Measurements from ENCODE around the gene DDX1.

Gene DDX1

DNA sequence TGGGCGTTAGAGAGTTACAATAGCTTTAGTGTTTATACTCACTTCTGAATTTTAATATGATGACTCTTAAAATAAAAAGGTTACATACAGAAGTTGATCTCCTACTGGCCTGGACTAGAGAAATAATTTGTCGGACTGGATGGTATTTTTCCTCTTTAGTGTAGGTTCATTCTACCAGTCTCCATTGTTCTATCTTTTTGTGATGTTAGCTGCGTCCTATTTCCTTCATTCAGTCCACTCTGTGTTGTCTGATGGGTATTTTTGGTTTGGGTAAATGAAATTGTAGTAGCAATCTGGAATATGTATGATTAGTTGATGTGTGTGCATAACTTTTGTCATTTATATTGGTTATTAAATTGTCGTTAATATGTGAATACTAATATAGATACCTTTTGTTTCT is 5.3 kb downstream of the DDX1 start:
- no peak overlapping the region for H3K4ac ChIP-seq (ENCODE audit: low read depth, low read length)
- H3K36me3 ChIP-seq (ENCODE audit: control insufficient read depth in 1 of 2, insufficient read depth in 2 of 2, low read length in 2 of 2) = peaks cover 8 to 27% of the 10 kb centered on the region in 2 experiments
- no peak for DNase-seq
- no peak overlapping the region for H3K27ac ChIP-seq (ENCODE audit: low read depth, low read length)
- H3K79me1 ChIP-seq (ENCODE audit: low read length) = peaks cover 3% of the 10 kb centered on the region
- H2BK5ac ChIP-seq (ENCODE audit: low read depth, low read length, poor library complexity) = no peak overlapping the region
- no peak overlapping the region for H3K23ac ChIP-seq (ENCODE audit: low read length)
- no CpG with 5 or more reads among the region's 4 CpGs for WGBS (ENCODE audit: extremely low coverage, insufficient coverage, insufficient read length)
- peaks cover 2% of the 10 kb centered on the region for H3K79me2 ChIP-seq (ENCODE audit: control insufficient read depth, insufficient read depth, low read length, poor library complexity)
- H2AFZ ChIP-seq (ENCODE audit: insufficient read depth, low read length, poor library complexity) = no peak overlapping the region
- H3K9ac ChIP-seq (ENCODE audit: low read length) = no peak overlapping the region
- no peak overlapping the region for H3K4me3 ChIP-seq (ENCODE audit: low read depth, low read length)
- H4K8ac ChIP-seq (ENCODE audit: low read depth, low read length) = no peak overlapping the region
- H3K27me3 ChIP-seq (ENCODE audit: insufficient read depth, low read length) = no peaks in the 10 kb centered on the region
- H3K9me3 ChIP-seq (ENCODE audit: insufficient read depth, low read depth, low read length) = no peaks in the 10 kb centered on the region
- no peak overlapping the region for H2AK5ac ChIP-seq (ENCODE audit: low read length)
- peaks cover 2 to 3% of the 10 kb centered on the region in 2 experiments for H3K4me1 ChIP-seq (ENCODE audit: control insufficient read depth in 1 of 2, insufficient read depth in 2 of 2, low read length in 2 of 2)
- no peak overlapping the region for H3K18ac ChIP-seq (ENCODE audit: low read length)
- H2BK12ac ChIP-seq (ENCODE audit: low read length) = no peak overlapping the region
- H3K4me2 ChIP-seq (ENCODE audit: low read length) = no peak overlapping the region
- no peak overlapping the region for H4K91ac ChIP-seq (ENCODE audit: low read depth, low read length)
- H3K14ac ChIP-seq (ENCODE audit: low read length) = no peak overlapping the region
- H4K12ac ChIP-seq (ENCODE audit: low read depth, low read length) = no peak overlapping the region
- H2BK120ac ChIP-seq (ENCODE audit: insufficient read depth, low read length, poor library complexity) = no peak overlapping the region

DNA sequence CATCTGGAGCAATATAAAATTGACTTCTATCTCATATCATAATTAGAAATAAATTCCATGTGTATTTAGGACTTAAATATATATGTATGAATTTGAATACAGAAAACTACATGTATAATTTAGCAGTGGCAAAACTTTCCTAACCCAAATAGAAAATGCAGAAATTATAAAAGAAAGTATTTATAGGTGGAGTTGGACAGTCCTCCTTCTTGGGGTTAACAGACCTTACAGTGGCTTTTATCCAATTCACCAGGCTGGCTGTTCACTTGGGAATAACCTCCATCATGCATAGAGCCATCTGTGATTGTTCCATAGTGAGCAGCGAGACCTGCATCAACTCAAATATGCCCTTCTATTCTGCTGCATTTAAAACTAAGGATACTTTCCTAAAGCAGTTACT is 8.3 kb downstream of the DDX1 start:
- H4K12ac ChIP-seq (ENCODE audit: low read depth, low read length) = no peak overlapping the region
- H3K4me3 ChIP-seq (ENCODE audit: low read depth, low read length) = no peak overlapping the region
- no peak overlapping the region for H4K91ac ChIP-seq (ENCODE audit: low read depth, low read length)
- H2BK120ac ChIP-seq (ENCODE audit: insufficient read depth, low read length, poor library complexity) = no peak overlapping the region
- H3K4me2 ChIP-seq (ENCODE audit: low read length) = no peak overlapping the region
- no peaks in the 10 kb centered on the region for H3K79me2 ChIP-seq (ENCODE audit: control insufficient read depth, insufficient read depth, low read length, poor library complexity)
- no peak overlapping the region for H3K9ac ChIP-seq (ENCODE audit: low read length)
- H3K23ac ChIP-seq (ENCODE audit: low read length) = no peak overlapping the region
- no peak overlapping the region for H3K27ac ChIP-seq (ENCODE audit: low read depth, low read length)
- H3K4me1 ChIP-seq (ENCODE audit: control insufficient read depth in 1 of 2, insufficient read depth in 2 of 2, low read length in 2 of 2) = no peaks in the 10 kb centered on the region
- H2AFZ ChIP-seq (ENCODE audit: insufficient read depth, low read length, poor library complexity) = no peak overlapping the region
- H3K9me3 ChIP-seq (ENCODE audit: insufficient read depth, low read depth, low read length) = no peaks in the 10 kb centered on the region
- WGBS (ENCODE audit: extremely low coverage, insufficient coverage, insufficient read length) = no CpG with 5 or more reads among the region's 1 CpG
- H3K4ac ChIP-seq (ENCODE audit: low read depth, low read length) = no peak overlapping the region
- DNase-seq = no peak
- no peaks in the 10 kb centered on the region for H3K27me3 ChIP-seq (ENCODE audit: insufficient read depth, low read length)
- no peak overlapping the region for H2BK5ac ChIP-seq (ENCODE audit: low read depth, low read length, poor library complexity)
- H3K18ac ChIP-seq (ENCODE audit: low read length) = no peak overlapping the region
- no peak overlapping the region for H2AK5ac ChIP-seq (ENCODE audit: low read length)
- H4K8ac ChIP-seq (ENCODE audit: low read depth, low read length) = no peak overlapping the region
- no peak overlapping the region for H2BK12ac ChIP-seq (ENCODE audit: low read length)
- H3K36me3 ChIP-seq (ENCODE audit: control insufficient read depth in 1 of 2, insufficient read depth in 2 of 2, low read length in 2 of 2) = peaks cover 16 to 43% of the 10 kb centered on the region in 2 experiments
- H3K14ac ChIP-seq (ENCODE audit: low read length) = no peak overlapping the region
- no peaks in the 10 kb centered on the region for H3K79me1 ChIP-seq (ENCODE audit: low read length)

DNA sequence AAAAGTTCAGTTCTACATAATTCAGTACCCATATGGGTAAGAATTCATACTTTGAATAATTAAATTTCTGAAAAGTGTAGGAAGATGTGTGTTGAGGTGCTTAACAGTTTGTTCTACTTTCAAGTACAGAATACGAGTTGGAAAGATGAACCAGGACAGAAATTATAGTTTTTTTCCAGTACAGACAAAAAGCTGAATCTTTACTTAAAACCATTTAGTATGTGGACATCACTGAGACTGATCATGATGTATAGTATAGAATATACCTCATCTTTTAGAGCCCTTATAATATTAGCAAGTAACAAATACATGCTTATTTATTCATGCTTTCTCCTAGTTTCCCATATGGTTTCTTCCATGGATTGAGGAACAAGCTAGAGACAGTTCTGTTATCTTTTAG is 10.0 kb downstream of the DDX1 start:
- no peak overlapping the region for H3K4me2 ChIP-seq (ENCODE audit: low read length)

DNA sequence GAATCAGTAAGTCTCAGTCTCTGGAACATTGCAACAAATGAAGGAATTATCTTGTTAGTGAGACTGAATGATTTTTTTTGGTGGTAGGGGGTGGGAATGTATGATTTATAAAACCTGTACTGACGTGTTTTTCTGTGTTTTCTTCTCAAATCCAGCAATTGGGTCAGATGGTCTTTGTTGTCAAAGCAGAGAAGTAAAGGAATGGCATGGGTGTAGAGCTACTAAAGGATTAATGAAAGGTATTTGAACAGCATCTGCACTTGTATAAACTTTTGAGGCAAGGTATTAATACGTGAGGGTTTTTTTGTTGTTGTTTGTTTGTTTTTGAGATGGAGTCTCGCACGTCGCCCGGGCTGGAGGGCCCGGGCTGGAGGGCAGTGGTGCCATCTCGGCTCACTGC is 10.7 kb downstream of the DDX1 start:
- no peaks in the 10 kb centered on the region for H3K79me1 ChIP-seq (ENCODE audit: low read length)
- no peak overlapping the region for H4K12ac ChIP-seq (ENCODE audit: low read depth, low read length)
- H3K79me2 ChIP-seq (ENCODE audit: control insufficient read depth, insufficient read depth, low read length, poor library complexity) = no peaks in the 10 kb centered on the region
- H3K9ac ChIP-seq (ENCODE audit: low read length) = no peak overlapping the region
- H3K4me1 ChIP-seq (ENCODE audit: control insufficient read depth in 1 of 2, insufficient read depth in 2 of 2, low read length in 2 of 2) = no peaks in the 10 kb centered on the region
- no peak overlapping the region for H2AFZ ChIP-seq (ENCODE audit: insufficient read depth, low read length, poor library complexity)
- H3K36me3 ChIP-seq (ENCODE audit: control insufficient read depth in 1 of 2, insufficient read depth in 2 of 2, low read length in 2 of 2) = peaks cover 18 to 48% of the 10 kb centered on the region in 2 experiments
- H2BK120ac ChIP-seq (ENCODE audit: insufficient read depth, low read length, poor library complexity) = no peak overlapping the region
- H3K9me3 ChIP-seq (ENCODE audit: insufficient read depth, low read depth, low read length) = no peaks in the 10 kb centered on the region
- H3K23ac ChIP-seq (ENCODE audit: low read length) = no peak overlapping the region
- H2BK12ac ChIP-seq (ENCODE audit: low read length) = no peak overlapping the region
- no peak overlapping the region for H3K18ac ChIP-seq (ENCODE audit: low read length)
- no peak overlapping the region for H4K91ac ChIP-seq (ENCODE audit: low read depth, low read length)
- no peak overlapping the region for H3K14ac ChIP-seq (ENCODE audit: low read length)
- no peak for DNase-seq
- WGBS (ENCODE audit: extremely low coverage, insufficient coverage, insufficient read length) = no CpG with 5 or more reads among the region's 8 CpGs
- H3K4ac ChIP-seq (ENCODE audit: low read depth, low read length) = no peak overlapping the region
- H3K27ac ChIP-seq (ENCODE audit: low read depth, low read length) = no peak overlapping the region
- H2AK5ac ChIP-seq (ENCODE audit: low read length) = no peak overlapping the region
- no peak overlapping the region for H3K4me2 ChIP-seq (ENCODE audit: low read length)
- no peak overlapping the region for H3K4me3 ChIP-seq (ENCODE audit: low read depth, low read length)
- no peak overlapping the region for H2BK5ac ChIP-seq (ENCODE audit: low read depth, low read length, poor library complexity)
- H4K8ac ChIP-seq (ENCODE audit: low read depth, low read length) = no peak overlapping the region
- no peaks in the 10 kb centered on the region for H3K27me3 ChIP-seq (ENCODE audit: insufficient read depth, low read length)

More for the DNA sequence above, 10.0 kb downstream of the DDX1 start:
- H3K4me3 ChIP-seq (ENCODE audit: low read depth, low read length) = no peak overlapping the region
- no peaks in the 10 kb centered on the region for H3K79me2 ChIP-seq (ENCODE audit: control insufficient read depth, insufficient read depth, low read length, poor library complexity)
- no peak overlapping the region for H2AK5ac ChIP-seq (ENCODE audit: low read length)
- no peak overlapping the region for H2BK5ac ChIP-seq (ENCODE audit: low read depth, low read length, poor library complexity)
- no peak overlapping the region for H3K14ac ChIP-seq (ENCODE audit: low read length)
- DNase-seq = no peak
- no peak overlapping the region for H2BK120ac ChIP-seq (ENCODE audit: insufficient read depth, low read length, poor library complexity)
- H2AFZ ChIP-seq (ENCODE audit: insufficient read depth, low read length, poor library complexity) = no peak overlapping the region
- H3K79me1 ChIP-seq (ENCODE audit: low read length) = no peaks in the 10 kb centered on the region
- H3K36me3 ChIP-seq (ENCODE audit: control insufficient read depth in 1 of 2, insufficient read depth in 2 of 2, low read length in 2 of 2) = peaks cover 16 to 45% of the 10 kb centered on the region in 2 experiments
- H3K27ac ChIP-seq (ENCODE audit: low read depth, low read length) = no peak overlapping the region
- H3K9ac ChIP-seq (ENCODE audit: low read length) = no peak overlapping the region
- no peaks in the 10 kb centered on the region for H3K27me3 ChIP-seq (ENCODE audit: insufficient read depth, low read length)
- no peak overlapping the region for H4K8ac ChIP-seq (ENCODE audit: low read depth, low read length)
- WGBS (ENCODE audit: extremely low coverage, insufficient coverage, insufficient read length) = no CpG with 5 or more reads among the region's 1 CpG
- no peak overlapping the region for H2BK12ac ChIP-seq (ENCODE audit: low read length)
- no peak overlapping the region for H4K12ac ChIP-seq (ENCODE audit: low read depth, low read length)
- no peak overlapping the region for H3K18ac ChIP-seq (ENCODE audit: low read length)
- H3K4me1 ChIP-seq (ENCODE audit: control insufficient read depth in 1 of 2, insufficient read depth in 2 of 2, low read length in 2 of 2) = no peaks in the 10 kb centered on the region
- H3K9me3 ChIP-seq (ENCODE audit: insufficient read depth, low read depth, low read length) = no peaks in the 10 kb centered on the region
- H3K4ac ChIP-seq (ENCODE audit: low read depth, low read length) = no peak overlapping the region
- H3K23ac ChIP-seq (ENCODE audit: low read length) = no peak overlapping the region
- H4K91ac ChIP-seq (ENCODE audit: low read depth, low read length) = no peak overlapping the region

Measured in trophoblast cell (in vitro differentiated cells and primary cell).